ENCODE data around the gene LAMA1.

LAMA1 gene

DNA sequence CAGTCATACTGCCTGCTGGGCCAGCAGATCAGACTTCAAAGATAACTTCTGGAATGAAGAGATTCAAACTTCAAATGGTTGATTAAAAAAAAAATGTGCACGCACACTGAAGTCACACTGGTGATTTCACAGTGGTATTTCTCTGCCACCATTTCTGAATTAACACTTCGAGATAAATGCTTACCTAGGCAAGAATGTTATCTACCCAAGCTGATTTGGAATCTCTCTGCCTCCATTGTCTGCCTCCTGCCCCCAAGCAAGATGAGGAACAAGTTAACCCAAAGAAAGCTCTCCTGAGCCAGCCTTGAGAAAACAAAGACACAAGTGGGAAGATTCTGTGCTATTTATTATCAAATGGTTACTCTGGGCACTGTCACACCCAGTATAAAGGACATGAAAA is 6.5 kb downstream of the LAMA1 start:
- no peak for DNase-seq

DNA sequence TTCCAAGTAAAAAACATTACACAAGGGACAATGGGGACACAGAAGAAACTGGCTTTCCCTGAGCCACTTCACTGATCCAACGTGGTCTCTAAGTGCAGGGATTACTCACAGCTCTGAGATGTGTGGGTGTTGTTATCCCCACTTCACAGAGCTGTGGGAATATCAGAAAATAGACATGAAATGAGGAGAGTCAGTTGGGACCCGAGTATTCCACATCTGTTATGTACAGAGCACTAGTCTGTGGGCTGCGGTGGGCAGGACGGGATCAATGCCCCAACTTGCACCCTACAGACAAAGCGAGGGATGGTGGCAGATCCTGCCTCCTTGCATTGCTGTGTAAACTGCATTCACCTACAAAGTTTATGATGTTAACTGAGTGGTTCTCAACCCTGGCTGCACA is 11.7 kb downstream of the LAMA1 start:
- no peak for DNase-seq

DNA sequence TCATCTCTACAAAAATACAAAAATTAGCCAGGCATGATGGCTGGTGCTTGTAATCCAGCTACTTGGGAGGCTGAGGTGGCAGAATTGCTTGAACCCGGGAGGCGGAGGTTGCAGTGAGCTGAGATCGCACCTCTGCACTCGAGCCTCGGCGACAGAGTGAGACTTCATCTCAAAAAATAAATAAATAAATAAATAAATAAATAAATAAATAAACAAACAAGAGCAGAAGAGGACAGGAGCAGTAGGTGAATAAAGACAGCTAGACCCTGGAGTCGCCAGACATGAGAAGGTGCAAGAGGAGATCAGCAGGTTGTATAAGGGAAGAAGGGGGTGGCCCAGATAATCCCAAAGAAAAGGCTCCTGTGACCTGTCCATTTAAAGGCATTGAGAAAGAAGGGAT is 12.3 kb downstream of the LAMA1 start:
- DNase-seq, result no peak

DNA sequence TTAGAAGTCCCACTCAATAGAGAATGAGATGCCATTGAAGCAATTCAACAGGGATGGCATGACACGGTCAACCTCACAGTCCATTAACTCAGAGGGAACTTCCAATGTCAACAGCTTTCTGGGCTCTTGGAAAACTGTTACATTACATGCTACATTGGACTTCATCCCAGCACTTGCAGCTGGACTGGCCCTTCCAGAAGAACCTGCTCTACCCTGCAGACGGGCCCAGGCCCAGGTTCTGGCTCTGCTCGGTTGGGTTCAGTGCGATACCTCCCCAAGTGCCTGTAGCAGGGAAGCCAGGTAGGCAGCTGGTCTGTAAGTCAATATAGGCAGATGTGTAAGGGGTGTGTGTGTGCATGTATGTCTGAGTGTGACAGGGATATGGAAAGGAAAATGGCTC is 12.9 kb downstream of the LAMA1 start:
- no peak for DNase-seq

DNA sequence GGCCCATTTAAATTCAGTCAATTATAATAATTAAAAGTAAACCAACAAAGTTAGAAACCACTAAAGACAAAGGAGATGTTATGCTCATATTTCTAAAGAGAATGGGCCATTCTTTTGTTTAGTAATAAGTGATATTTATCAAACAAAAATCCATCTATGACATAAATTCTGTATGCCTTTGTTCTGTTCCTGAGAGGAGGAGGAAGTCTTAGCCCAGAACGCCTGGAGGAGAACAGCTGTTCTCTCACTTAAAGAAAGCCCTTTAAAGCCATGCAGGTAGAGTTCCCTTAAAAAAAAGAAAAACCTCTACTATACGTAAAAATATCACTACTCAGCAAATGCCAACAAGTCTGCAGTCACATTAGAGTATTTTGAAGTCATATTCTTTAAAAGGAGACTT is 15.5 kb downstream of the LAMA1 start:
- no peak for DNase-seq

DNA sequence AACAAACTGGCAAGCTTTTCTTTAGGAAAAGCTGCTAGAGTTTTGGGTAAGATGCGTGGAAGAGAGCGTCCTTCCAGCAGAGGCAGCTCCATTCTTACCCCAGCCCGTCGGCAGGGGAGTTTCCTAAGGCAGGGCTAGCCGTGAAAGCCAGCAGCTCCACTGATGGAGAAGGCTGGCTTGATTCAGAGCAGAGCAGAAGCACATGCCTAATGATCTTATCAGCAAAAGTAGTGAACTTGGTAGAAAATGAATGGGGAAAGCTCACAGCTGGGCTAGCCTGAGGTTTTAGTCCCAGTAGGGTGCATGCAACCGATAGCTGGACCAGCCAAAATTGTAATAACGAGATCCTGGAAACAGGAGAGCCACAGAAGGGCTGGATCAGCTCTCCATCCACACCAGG is 20.8 kb downstream of the LAMA1 start:
- DNase-seq, result no peak

DNA sequence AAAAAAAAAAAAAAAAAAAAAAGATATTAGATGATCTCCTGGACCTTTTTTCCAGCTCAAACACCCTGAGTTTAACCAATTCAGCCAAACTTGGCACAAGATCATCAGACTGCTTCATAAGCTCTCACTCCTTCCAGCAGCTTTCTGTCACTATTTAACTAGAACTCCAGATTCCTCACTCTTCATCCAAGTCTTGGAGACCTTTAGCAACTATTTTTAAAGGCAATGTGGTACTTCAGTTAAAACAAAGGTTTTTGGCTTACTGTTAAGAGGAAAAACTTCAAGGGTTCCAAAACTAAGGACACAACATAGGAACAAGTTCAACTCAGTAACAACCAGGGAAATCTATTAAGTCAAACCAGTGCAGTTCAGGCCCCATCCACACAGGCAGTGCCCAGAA is 23.2 kb downstream of the LAMA1 start:
- no peak for DNase-seq

DNA sequence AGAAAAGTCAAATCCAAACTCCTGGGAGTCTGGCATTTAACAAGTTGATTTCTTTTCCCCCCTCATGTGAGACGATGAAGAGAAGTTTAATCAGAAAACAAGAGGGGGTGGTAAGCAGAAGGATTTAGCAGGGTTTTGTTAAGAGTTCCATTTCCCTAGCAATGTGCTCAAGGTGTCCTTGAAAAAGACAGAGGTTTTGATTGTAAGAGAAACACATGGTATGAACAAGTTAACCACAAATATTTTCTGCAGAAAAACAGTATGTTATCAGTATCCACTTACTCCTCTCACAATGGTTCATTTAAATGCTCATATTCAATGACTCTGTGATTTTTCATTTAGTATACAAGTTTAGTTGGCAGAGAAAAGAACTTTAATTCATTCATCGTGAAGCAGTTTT is 26.8 kb downstream of the LAMA1 start:
- no peak for DNase-seq

DNA sequence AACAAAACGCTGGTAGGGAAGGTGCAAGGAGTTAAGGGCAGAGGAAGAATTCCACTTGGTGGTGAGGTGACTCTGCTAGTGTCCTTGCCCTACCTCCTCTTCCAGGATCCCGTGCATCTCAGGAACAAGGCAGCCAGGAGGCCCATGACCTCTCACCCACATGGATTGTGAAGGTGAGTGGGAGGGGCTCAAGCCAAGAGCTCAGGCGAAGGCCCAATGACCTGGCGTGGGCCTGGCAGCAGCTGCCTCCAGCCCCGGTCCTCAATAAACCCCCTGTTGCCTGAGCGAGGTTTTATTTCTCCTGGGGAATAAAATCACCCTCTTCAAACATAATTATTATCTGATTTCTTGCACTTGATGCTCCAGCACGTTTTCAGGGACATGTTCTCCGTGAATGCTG is 28.2 kb downstream of the LAMA1 start:
- DNase-seq, result no peak

DNA sequence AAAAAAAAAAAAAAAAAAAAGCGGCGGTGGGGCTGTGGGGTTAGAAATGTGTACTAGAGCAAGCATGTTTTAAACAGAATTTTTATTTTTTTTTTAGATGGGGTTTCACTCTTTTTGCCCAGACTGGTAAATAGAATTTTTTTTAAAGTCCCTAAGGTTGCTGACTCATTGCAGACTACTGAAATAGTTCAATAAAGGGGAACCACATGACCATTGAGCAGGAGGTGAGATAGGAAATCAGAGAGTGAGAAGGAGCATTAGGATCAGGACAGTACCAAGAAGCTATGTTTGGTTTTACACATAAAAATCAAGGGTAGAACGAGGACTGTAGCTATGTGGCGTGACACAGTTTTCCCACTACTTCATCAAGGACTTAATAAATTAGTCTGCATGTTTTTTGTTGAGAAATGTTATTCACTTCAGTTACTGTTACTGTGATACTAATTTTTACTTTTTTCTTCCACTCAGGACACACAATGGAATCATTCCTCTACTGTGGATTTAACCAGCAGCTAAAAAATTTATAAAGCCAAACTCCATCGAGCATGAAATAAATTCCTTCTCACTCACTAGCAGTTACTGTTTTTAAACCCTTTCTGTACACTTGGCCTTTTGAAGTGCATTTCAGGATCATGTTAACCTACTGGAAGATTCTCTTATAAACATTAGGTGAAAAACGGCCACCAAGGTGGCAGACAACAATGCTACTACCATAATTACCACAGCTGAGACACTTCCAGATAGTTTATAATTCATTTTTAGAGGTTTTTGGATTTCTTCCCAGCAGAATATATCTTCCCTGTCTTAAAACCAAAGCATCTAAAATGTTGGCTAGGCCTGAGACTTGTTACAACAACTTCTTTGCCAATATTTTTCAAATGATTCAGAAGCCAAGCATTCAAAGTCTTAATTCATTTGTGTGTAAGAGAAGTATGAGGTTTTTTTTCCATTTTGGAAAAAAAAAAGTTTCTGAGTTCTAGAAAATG is 33.2 kb downstream of the LAMA1 start:
- no peak for DNase-seq

DNA sequence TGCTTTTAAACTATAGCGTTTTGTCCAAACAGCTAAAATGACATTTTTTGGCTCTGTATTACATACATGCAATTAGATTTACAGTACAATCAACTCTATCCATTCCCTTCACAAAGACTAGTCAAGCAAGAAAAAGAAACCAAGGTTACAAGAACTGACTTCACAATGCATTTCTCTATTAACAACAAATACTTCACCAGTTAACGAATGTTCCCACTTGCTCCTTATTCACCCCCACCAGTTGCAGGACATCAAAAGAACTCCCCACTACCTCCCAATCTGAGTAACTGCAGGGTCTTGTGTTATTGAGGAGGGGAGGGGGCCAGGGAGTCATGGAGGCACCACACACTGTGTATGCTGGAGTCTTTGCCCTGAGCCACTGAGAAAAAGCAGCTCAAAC is 34.9 kb downstream of the LAMA1 start:
- no peak for DNase-seq

DNA sequence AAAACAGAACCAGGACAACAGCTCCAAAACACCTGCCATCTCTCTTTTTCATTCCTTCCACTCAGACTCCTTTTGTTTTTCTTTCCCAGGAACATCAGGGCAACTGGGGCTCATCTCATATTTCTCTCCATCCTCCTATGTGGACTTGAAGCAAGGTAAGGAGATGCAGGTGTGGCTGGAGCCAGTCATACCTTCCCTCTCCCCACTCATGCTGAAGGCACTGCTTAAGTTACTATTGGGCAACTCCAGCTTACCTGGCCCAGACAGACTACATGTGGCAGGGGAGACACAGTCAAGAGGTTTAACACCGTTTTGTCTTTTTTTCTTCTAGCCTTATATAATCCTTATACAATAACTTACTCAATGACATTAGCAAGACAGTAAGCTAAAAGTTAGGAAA is 38.4 kb downstream of the LAMA1 start:
- no peak for DNase-seq

DNA sequence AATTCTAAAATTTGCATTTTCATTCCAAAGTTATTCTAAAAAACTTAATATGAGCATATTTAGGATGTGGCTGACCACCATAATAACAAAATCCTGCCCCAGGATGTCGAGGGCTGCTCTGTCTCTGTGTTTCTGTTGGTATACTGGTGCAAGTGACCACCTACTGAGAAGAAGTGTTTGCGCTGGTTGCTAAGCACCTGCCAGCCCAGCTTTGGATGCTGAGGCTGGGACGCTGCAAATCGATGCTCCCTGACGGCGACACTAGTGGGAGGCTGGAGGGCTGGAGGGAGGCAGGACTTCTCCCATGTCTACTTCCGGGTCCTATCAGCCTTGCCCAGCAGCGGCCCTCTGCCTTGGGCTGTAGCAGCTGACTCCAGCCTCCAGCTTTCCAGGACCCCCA is 45.0 kb downstream of the LAMA1 start:
- no peak for DNase-seq

DNA sequence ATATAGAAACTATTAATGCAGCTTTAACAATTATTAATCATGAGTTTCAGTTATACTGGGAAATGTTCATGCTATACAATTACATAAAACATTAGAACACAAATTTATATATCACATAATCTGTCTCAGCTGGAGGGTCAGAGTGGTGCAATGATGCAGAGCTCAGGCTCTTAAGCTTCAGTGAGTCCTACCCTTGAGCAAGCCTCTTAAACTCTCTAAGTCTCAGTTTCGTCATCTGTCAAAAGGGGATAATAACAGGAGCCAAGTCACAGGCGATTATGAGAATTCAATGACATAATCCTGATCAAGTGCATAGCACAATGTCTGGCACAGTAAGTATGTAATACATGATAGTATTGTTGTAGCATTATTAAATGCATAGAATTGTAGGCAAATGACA is 46.0 kb downstream of the LAMA1 start:
- DNase-seq, result no peak

DNA sequence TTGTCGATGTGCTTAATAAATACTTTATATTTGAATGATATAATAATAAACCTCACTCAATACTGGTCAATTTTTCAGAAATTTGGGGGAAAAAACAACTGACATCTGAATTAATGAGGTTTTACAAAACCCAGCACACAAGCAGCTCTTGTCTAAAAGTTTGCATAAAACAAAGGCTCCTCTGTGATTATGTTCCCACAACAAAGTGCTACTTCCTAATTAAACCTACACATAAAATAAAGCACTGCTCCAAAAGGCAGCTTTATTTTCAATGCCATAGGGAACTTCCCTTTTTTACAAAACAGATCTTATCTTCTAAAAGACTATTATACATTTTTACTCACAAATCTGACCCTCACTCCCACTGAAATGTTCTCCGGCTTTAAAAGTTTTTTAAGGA is 47.1 kb downstream of the LAMA1 start:
- DNase-seq, result no peak

DNA sequence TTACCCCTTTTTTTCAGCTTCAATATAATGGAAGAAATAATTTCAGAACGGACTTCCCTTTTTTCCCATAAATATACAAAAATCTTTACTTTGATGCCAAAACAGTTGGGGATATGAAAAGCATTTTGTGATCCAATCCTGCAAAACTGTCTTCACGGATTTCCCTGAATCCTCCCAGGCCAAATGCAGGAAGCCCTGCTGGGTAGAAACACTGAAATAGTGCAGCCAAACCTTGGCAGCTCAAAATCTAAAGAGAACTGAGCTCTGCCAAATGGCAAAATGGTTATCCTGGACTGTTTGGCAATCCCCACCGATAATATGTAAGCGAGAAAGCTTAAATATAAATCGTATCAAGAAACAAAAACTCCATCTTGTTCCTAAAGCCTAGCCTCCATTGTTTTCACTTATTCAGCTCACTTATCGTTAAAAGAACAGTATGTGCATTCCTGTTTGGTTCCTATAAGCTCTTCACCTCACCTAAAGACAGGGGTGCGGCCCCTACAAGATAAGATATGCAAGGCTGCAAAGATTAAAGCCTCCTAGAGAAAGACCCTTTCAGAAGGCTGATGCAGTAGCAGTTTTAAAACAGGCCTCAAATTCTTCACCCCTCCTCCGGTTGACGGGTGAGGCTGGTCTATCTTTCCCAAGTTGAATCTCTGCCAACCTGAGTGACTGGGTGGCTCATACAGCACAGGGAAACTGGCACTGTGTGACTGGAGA is 48.6 kb downstream of the LAMA1 start:
- no peak for DNase-seq

DNA sequence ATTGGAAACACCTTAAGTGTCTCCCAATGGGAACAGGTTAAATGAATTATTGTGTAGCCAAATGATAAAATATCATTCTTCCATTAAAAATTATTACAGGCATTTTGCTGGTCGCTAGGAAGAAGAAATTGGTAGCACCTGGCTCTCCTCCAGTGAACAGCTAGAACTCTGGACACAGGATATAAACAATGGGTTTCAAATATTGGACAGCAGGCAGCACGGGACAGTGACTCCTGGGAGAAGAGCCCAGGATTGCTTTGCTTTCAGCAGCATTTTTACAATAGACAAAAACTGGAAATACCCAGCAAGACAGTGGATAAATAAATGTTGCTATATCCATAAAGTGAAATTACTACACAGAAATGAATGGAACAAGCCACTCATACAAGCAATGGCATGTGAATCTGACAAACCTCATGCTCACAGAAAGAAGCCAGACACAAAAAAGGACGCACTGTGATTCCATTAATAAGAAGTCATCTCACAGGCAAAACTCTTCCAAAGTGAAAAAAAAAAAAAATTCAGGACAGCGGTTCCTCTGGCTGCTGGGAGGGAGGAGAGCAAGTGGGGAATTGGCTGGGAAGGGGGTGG is 50.5 kb downstream of the LAMA1 start:
- no peak for DNase-seq

DNA sequence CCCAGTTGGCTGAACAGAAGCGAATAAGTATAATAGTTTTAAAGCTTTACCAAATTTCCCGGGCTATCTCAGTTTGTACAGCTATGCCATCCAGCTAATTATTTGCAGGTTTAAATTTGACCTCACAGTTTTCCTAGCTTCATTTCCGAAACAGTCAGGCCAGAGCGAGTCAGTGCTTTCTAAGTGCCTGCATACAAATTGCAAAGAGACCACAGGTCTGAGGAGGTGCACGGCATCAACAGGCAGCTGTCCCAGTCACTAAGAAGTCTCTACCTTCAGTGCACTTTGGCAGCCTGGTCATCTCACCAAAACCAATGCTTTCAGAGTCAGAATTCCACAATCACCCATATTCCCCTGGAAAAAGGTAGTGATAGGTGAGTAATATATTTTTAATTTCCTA is 51.9 kb downstream of the LAMA1 start:
- no peak for DNase-seq

DNA sequence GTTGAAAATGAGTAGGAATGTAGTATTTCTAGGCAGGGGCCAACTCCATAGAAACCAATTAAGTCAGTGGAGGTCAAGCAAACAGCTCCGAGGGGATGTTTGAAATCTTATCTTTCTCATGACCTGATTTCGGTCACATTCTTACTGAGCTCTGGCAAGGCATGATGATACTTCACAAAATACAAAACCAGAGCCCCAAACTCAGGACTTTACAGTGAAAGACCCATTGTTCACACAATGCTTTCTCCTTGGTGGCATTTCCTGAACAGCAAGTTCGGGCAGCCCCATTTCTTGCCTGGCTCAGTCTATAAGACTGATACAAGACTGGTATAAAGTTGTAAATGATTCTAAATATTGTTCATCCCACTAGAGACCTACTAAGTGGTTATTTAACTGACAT is 53.3 kb downstream of the LAMA1 start:
- no peak for DNase-seq

DNA sequence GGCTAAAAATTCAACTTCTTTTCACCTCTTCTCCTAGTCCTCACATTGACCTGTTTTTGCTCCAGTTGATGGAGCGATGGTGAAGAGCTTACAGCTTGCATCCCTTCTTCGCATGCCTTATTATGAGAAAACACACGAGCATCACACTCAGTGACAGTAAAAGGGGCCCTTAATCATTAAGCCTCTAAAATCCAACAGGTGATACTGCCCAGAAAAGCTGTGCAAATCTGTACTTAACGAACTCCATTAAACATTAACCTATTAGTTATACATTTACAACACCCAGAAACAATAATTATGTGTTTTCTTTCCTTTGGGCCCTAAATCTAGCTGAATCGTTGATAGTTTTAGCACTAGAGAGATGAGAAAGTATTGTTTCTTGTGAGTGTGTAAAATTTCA is 54.8 kb downstream of the LAMA1 start:
- DNase-seq, result no peak

DNA sequence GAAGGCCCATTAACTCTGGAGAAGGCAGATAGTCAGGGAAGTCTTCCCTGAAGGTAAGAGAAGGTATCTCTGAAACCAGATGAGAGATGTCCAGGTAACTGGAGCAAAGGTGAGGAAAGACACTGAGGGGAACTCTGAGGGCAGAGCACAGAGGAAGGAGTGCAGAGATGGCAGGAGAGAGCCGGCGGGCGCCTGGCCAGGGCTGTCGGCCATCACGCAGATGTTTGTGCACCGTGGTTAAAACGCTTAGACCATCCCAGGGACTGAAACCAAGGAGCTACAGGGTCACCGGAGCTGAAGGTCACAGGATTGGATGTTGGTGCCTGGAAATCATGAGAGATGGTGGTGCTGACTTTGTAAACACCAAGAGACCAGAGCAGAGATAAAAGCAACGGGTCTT is 55.4 kb downstream of the LAMA1 start:
- DNase-seq, result no peak

DNA sequence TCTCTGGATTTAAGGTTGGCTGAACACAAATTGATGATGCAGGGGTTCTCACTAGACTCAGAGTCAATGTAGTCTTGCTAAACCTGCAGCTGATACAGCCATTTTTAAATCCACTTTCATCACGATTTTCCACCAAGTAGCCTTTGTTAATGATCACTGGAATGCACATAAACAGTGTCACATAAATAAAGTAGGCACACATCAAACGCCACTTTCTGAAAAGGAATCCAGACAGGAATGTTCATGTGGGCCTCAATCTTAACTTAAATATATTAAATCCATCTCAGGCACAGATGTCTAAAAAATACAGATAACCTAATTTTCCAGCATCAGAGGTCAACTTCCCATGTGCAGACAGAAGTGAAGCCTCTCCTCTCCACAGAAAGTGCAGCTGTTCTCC is 58.3 kb downstream of the LAMA1 start:
- no peak for DNase-seq

DNA sequence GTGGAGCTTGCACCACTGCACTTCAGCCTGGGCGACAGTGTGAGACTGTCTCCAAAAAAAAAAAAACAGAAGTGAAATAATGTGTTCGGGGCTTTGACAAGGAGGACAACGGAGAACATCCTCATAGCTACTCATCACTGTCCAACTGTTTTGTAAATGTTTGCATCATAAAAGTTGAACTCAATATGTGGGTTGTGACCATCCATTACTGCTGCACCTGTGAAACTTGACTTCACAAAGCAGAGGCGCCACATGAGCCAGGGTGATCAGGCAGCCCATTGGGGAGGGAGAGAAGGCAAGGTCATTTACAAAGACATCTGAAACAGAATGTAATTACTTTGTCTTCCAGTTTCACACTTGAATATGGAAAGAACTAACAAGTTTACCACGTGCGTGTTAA is 61.6 kb downstream of the LAMA1 start:
- no peak for DNase-seq

DNA sequence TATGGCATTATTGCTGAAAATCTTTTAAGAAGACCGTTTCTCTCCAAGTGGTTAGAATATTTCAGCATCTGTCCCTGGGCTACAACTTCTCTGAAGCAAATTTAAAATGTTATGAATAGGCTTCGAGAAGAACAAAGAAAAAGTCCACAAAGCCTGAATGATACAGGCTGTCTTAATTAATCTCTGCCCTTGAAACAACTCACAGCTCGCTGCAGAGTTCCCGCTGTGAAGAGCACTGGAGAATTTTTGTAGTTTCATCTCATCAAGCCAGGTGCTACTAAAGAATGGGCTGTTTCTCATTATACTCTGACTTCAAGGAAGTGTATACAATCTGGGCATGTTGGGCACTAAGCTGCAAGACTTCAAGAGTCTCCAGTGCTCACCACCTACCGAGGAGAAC is 67.6 kb downstream of the LAMA1 start:
- DNase-seq, result no peak

Data from DMS 273 treated with DMSO at 0.1 percent for 48 hours (cell line).